HG03196 (cell line): ENCODE data around the gene TOP1.

ENCODE experiments used
- ATAC-seq: cut with Tn5 transposase; IDR thresholded peaks from one replicate; pipeline ENCODE4 v1.9.1; 2021; ENCODE audit not compliant: unreplicated experiment

Gene TOP1

GRCh38 chr20:41035207-41035606 lies 6.6 kb downstream of the TOP1 start:
- no peak for ATAC-seq

- no peak for ATAC-seq
Measured at GRCh38 chr20:41037179-41037578, 8.6 kb downstream of the TOP1 start.

- ATAC-seq, result no peak
Measured at GRCh38 chr20:41038149-41038877, 9.7 kb downstream of the TOP1 start.

GRCh38 chr20:41038878-41039404 lies 10.3 kb downstream of the TOP1 start:
- ATAC-seq, result no peak

GRCh38 chr20:41040855-41041254 lies 12.2 kb downstream of the TOP1 start:
- ATAC-seq, result no peak

GRCh38 chr20:41041693-41042092 lies 13.1 kb downstream of the TOP1 start:
- no peak for ATAC-seq

GRCh38 chr20:41044409-41045062 lies 15.9 kb downstream of the TOP1 start:
- no peak for ATAC-seq

GRCh38 chr20:41045671-41046070 lies 17.0 kb downstream of the TOP1 start:
- ATAC-seq, result no peak

- ATAC-seq, result no peak
Measured at GRCh38 chr20:41046716-41047115, 18.1 kb downstream of the TOP1 start.

GRCh38 chr20:41047279-41047974 lies 18.8 kb downstream of the TOP1 start:
- ATAC-seq, result peak; percentile 8

- ATAC-seq, result peak; percentile 35
Measured at GRCh38 chr20:41047975-41048305, 19.3 kb downstream of the TOP1 start.

GRCh38 chr20:41048461-41049301 lies 20.1 kb downstream of the TOP1 start:
- ATAC-seq, result no peak

- no peak for ATAC-seq
Measured at GRCh38 chr20:41049451-41049850, 20.8 kb downstream of the TOP1 start.

- no peak for ATAC-seq
Measured at GRCh38 chr20:41050361-41051008, 21.9 kb downstream of the TOP1 start.

- no peak for ATAC-seq
Measured at GRCh38 chr20:41051009-41051825, 22.6 kb downstream of the TOP1 start.

- no peak for ATAC-seq
Measured at GRCh38 chr20:41052742-41053419, 24.3 kb downstream of the TOP1 start.

GRCh38 chr20:41054070-41054846 lies 25.6 kb downstream of the TOP1 start:
- ATAC-seq, result no peak

- ATAC-seq, result no peak
Measured at GRCh38 chr20:41054847-41055230, 26.2 kb downstream of the TOP1 start.
